ENCODE results near the gene PTX4.
"Not testable (repeated sequence)": the region's sequence is repeated elsewhere in the genome, so short reads cannot be mapped to it uniquely, and the experiment has no call there.

PTX4 gene

DNA sequence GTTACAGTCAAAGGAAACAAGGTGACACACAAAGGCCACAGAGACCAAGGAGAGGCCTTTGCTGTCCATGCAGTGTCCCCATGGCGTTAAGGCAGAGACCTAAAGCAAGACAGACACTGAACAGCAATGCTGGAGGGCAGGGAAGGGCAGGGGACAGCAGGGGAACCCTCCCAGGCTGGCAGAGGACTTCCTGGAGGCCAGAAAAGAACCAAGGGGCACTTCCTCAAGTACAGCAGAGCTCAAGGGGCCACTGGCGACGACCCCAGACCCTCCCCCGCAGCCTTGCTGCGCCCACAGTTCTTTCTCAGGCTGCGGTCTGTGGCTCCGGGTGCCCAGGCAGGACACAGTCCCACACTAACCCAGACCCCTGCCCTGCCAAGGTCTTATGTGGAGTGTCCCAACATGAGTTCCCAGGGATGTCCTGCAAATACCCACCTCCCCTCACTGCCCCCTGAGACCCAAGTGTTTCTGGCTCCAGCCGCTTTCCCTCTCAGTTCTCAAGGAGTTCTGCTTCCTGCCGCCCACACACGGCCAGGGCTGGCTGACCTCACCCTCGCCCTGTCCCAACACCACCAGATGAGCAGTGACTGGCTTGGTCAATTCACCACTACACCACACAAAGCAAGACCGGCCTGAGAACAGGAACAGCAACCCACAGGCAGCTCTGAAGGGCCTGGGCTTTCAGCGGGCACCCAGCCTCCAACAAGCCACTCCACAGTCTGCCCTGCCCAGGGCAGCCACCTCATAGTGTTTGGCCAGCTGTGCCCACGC lies 18.1 kb downstream of the PTX4 start:
- no peak for TF ChIP-seq CTCF (IDR thresholded peaks at IDR 0.05; ENCODE audit: low read depth, low read length)
- H3K27me3 ChIP-seq (ENCODE audit: insufficient read depth, low read depth, severe bottlenecking) = no peaks in the 10 kb centered on the region
- no peak for DNase-seq
- no peak overlapping the region for H3K27ac ChIP-seq
- H3K36me3 ChIP-seq = peaks cover 3% of the 10 kb centered on the region
- no peaks in the 10 kb centered on the region for H3K9me3 ChIP-seq (ENCODE audit: severe bottlenecking)
- H3K4me3 ChIP-seq (ENCODE audit: low read depth, low read length) = no peak overlapping the region

- H3K36me3 ChIP-seq = no peaks in the 10 kb centered on the region; the same call in 1 of the 2 replicates
- no peak for DNase-seq
- H3K27me3 ChIP-seq (ENCODE audit: insufficient read depth, low read depth, severe bottlenecking) = no peaks in the 10 kb centered on the region
- H3K27ac ChIP-seq = no peak overlapping the region
- H3K4me3 ChIP-seq (ENCODE audit: low read depth, low read length) = no peak overlapping the region
- TF ChIP-seq CTCF (IDR thresholded peaks at IDR 0.05; ENCODE audit: low read depth, low read length) = no peak
- no peaks in the 10 kb centered on the region for H3K9me3 ChIP-seq (ENCODE audit: severe bottlenecking)
Measured at GRCh38 chr16:1469693-1470201, 19.0 kb downstream of the PTX4 start.

- H3K27ac ChIP-seq; H3K4me3 ChIP-seq (ENCODE audit: low read depth, low read length); H3K9me3 ChIP-seq (ENCODE audit: severe bottlenecking); H3K27me3 ChIP-seq (ENCODE audit: insufficient read depth, low read depth, severe bottlenecking); H3K36me3 ChIP-seq; DNase-seq: not testable (repeated sequence)
Measured at GRCh38 chr16:1469141-1469540, 19.6 kb downstream of the PTX4 start.

GRCh38 chr16:1468426-1468810 lies 20.3 kb downstream of the PTX4 start:
- Histone ChIP-seq H3K9me3 (ENCODE audit: severe bottlenecking) (no peaks in the 10 kb centered on the region), H3K27ac (no peak overlapping the region), H3K4me3 (ENCODE audit: low read depth, low read length) (no peak overlapping the region), H3K36me3 (peaks cover 4% of the 10 kb centered on the region), H3K27me3 (ENCODE audit: insufficient read depth, low read depth, severe bottlenecking) (no peaks in the 10 kb centered on the region)
- no peak for TF ChIP-seq CTCF (IDR thresholded peaks at IDR 0.05; ENCODE audit: low read depth, low read length)
- DNase-seq = no peak

DNA sequence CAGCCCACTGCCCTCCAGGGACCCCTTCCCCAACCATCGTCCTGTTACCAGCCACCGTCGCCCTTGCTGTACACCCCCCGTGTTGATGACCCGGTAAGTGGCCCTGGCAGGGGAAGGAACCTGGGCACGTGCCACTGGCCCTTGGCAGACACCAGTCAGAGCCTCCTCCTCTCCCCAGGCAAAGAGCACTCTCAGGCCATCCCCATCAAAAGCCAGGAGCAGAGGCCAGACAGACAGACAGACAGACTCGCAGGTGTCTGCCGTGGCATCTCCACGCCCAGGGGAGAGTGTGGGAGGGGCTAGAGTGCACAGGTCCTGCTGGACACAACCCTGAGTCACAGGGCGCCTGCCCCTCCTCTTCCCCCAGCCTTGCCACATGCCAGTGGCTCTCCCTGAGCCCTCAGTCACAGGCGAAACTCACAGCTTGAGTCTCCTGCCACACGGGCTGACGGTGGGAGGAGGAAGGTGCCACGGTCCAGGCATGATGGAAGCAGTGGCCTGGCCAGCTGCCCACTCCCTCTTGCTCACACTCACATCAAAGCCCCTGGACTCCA lies 21.7 kb downstream of the PTX4 start:
- Histone ChIP-seq H3K36me3 (peaks cover 4% of the 10 kb centered on the region), H3K27ac (no peak overlapping the region), H3K27me3 (ENCODE audit: insufficient read depth, low read depth, severe bottlenecking) (no peaks in the 10 kb centered on the region), H3K4me3 (ENCODE audit: low read depth, low read length) (no peak overlapping the region), H3K9me3 (ENCODE audit: severe bottlenecking) (no peaks in the 10 kb centered on the region)
- TF ChIP-seq CTCF (IDR thresholded peaks at IDR 0.05; ENCODE audit: low read depth, low read length) = no peak
- DNase-seq = no peak

DNA sequence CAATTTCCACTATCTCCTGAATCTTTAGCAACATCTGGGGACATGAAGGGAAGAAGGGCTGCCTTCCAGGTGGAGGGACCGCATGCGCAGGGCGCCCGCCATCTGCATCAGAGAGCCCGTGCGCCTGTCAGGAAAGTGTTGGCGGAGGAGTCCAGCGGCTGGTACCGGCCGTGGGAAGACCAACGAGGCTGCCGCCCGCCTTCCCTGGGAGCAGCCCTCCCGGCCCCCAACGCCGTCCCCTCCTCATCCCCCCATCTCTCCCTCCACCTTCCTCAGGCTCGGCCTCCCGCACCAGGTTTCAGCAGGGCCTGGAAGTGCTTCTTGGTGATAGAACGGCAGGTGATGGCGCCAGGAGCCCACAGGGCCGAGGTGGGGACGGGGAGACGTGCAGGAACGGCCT lies 22.7 kb downstream of the PTX4 start:
- no peak for DNase-seq
- Histone ChIP-seq H3K4me3 (ENCODE audit: low read depth, low read length) (no peak overlapping the region), H3K27me3 (ENCODE audit: insufficient read depth, low read depth, severe bottlenecking) (no peaks in the 10 kb centered on the region), H3K36me3 (peaks cover 13% of the 10 kb centered on the region), H3K9me3 (ENCODE audit: severe bottlenecking) (no peaks in the 10 kb centered on the region), H3K27ac (no peak overlapping the region)
- no peak for TF ChIP-seq CTCF (IDR thresholded peaks at IDR 0.05; ENCODE audit: low read depth, low read length)
